Loucy (cell line): ENCODE results near the gene BHLHA15.

ENCODE experiments used
- CTCF ChIP-seq: fragments of 200-600 bp; sonication (generic); conservative IDR thresholded peaks from 2 replicates; pipeline ENCODE4 v1.5.1; 2014; ENCODE audit warnings: mild to moderate bottlenecking, antibody characterized with exemption, low read length
- EZH2phosphoT487 ChIP-seq: fragments of 200-600 bp; IDR thresholded peaks from 2 replicates; pipeline ENCODE4 v1.6.1; 2018; ENCODE audit warnings: antibody characterized with exemption, mild to moderate bottlenecking, moderate library complexity, borderline replicate concordance

GRCh38 chr7:98225913-98226614, 14.8 kb downstream of the BHLHA15 start:
- no peak for TF ChIP-seq CTCF
- no peak for TF ChIP-seq EZH2phosphoT487
